ENCODE results near the gene ALPG. TPM values are rescaled to one million over a fixed set of nuclear protein-coding genes. Genes with fewer than 3 reads are reported as not detected.

The ALPG gene
- total and polyA plus RNA-seq, 2 donors (not counting 1 experiment from before 2014, with no cell fraction given) = not detected

GRCh38 chr2:232457121-232458011 lies 50.7 kb downstream of the ALPG start:
- Mint-ChIP-seq H3K9me3 (ENCODE audit: insufficient read depth) (no peaks in the 10 kb centered on the region), H3K27me3 (peaks cover 23% of the 10 kb centered on the region), H3K4me1 (no peaks in the 10 kb centered on the region), H3K27ac (no peak overlapping the region), H3K4me3 (no peak overlapping the region)
- H3K79me2 ChIP-seq (ENCODE audit: control insufficient read depth, insufficient read depth, low read length) = no peaks in the 10 kb centered on the region
- peaks cover 0 to 11% (median 0%) of the 10 kb centered on the region in 4 experiments for H3K27me3 ChIP-seq (replicated peaks in 1 of 4; ENCODE audit: control extremely low read depth in 1 of 4, control insufficient read depth in 3 of 4, insufficient read depth in 4 of 4, low read length in 3 of 4)
- CTCF ChIA-PET = no interaction called here
- H3K4me2 ChIP-seq (replicated peaks; ENCODE audit: low read depth, low read length, poor library complexity, severe bottlenecking) = no peak overlapping the region
- no peak overlapping the region for H3K4me3 ChIP-seq (ENCODE audit: control extremely low read depth in 1 of 5, extremely low read depth in 1 of 5, insufficient read depth in 1 of 5, low read depth in 2 of 5, low read length in 4 of 5)
- no peaks in the 10 kb centered on the region for H3K36me3 ChIP-seq (replicated peaks in 1 of 2; ENCODE audit: control extremely low read depth in 1 of 2, control insufficient read depth in 1 of 2, extremely low read depth in 1 of 2, insufficient read depth in 2 of 2, low read length in 1 of 2)
- ATAC-seq (ENCODE audit: low read depth) (no peak), DNase-seq (no peak)
- no peak overlapping the region for H3K9ac ChIP-seq (ENCODE audit: low read length)
- POLR2A ChIA-PET = no interaction called here
- intact Hi-C loops (cut with micrococcal nuclease) = no loop called here
- no peak for TF ChIP-seq EZH2 (IDR thresholded peaks at IDR 0.05; ENCODE audit: borderline replicate concordance, insufficient read depth, low read depth, low read length, poor library complexity, severe bottlenecking)
- TF ChIP-seq CTCF (IDR thresholded peaks at IDR 0.05) = no peak
- H2AFZ ChIP-seq (ENCODE audit: insufficient read depth, low read depth, low read length, poor library complexity, severe bottlenecking) = no peak overlapping the region
- peaks cover 0 to 8% (median 0%) of the 10 kb centered on the region in 3 donors for H3K9me3 ChIP-seq (ENCODE audit: control extremely low read depth in 1 of 3, control insufficient read depth in 2 of 3, insufficient read depth in 1 of 3, low read length in 2 of 3)
- no peaks in the 10 kb centered on the region for H3K4me1 ChIP-seq (ENCODE audit: control insufficient read depth in 2 of 2, insufficient read depth in 2 of 2, low read length in 2 of 2)
- no peak overlapping the region for H3K27ac ChIP-seq (ENCODE audit: low read length in 2 of 2)
- WGBS (ENCODE audit: insufficient coverage) = 89% methylated on average over 16 of the region's 21 CpGs
- H4K20me1 ChIP-seq (ENCODE audit: control insufficient read depth, insufficient read depth, low read length, poor library complexity, severe bottlenecking) = no peaks in the 10 kb centered on the region

- Mint-ChIP-seq H3K9me3 (ENCODE audit: insufficient read depth) (no peaks in the 10 kb centered on the region), H3K27me3 (peaks cover 20% of the 10 kb centered on the region), H3K4me1 (no peaks in the 10 kb centered on the region), H3K27ac (no peak overlapping the region), H3K4me3 (no peak overlapping the region)
- intact Hi-C loops (cut with micrococcal nuclease) = no loop called here
- no peak for ATAC-seq (ENCODE audit: low read depth)
- Histone ChIP-seq H3K4me2 (replicated peaks; ENCODE audit: low read depth, low read length, poor library complexity, severe bottlenecking) (no peak overlapping the region), H3K4me3 (ENCODE audit: control extremely low read depth in 1 of 5, extremely low read depth in 1 of 5, insufficient read depth in 1 of 5, low read depth in 2 of 5, low read length in 4 of 5) (no peak overlapping the region), H3K9me3 (ENCODE audit: control extremely low read depth in 1 of 3, control insufficient read depth in 2 of 3, insufficient read depth in 1 of 3, low read length in 2 of 3) (peaks cover 0 to 8% (median 0%) of the 10 kb centered on the region in 3 donors), H3K27me3 (replicated peaks in 1 of 4; ENCODE audit: control extremely low read depth in 1 of 4, control insufficient read depth in 3 of 4, insufficient read depth in 4 of 4, low read length in 3 of 4) (peaks cover 0 to 11% (median 0%) of the 10 kb centered on the region in 4 experiments), H2AFZ (ENCODE audit: insufficient read depth, low read depth, low read length, poor library complexity, severe bottlenecking) (no peak overlapping the region), H3K9ac (ENCODE audit: low read length) (no peak overlapping the region), H3K36me3 (replicated peaks in 1 of 2; ENCODE audit: control extremely low read depth in 1 of 2, control insufficient read depth in 1 of 2, extremely low read depth in 1 of 2, insufficient read depth in 2 of 2, low read length in 1 of 2) (no peaks in the 10 kb centered on the region), H3K27ac (ENCODE audit: low read length in 2 of 2) (no peak overlapping the region), H4K20me1 (ENCODE audit: control insufficient read depth, insufficient read depth, low read length, poor library complexity, severe bottlenecking) (no peaks in the 10 kb centered on the region), H3K79me2 (ENCODE audit: control insufficient read depth, insufficient read depth, low read length) (no peaks in the 10 kb centered on the region), H3K4me1 (ENCODE audit: control insufficient read depth in 2 of 2, insufficient read depth in 2 of 2, low read length in 2 of 2) (no peaks in the 10 kb centered on the region)
- ChIA-PET POLR2A (no interaction called here), CTCF (no interaction called here)
- TF ChIP-seq CTCF (IDR thresholded peaks at IDR 0.05) (no peak), EZH2 (IDR thresholded peaks at IDR 0.05; ENCODE audit: borderline replicate concordance, insufficient read depth, low read depth, low read length, poor library complexity, severe bottlenecking) (no peak)
- 88% methylated on average over 25 of the region's 25 CpGs for WGBS (ENCODE audit: insufficient coverage)
- no peak for DNase-seq
Observed at GRCh38 chr2:232458051-232458660, 51.5 kb downstream of the ALPG start.
